HCT116 (cell line): ENCODE measurements around the gene INO80.

Source experiments
- EGR1 ChIP-seq: IDR thresholded peaks from 2 replicates; pipeline ENCODE4 v1.6.1; 2012; ENCODE audit warnings: low read depth
- ELF1 ChIP-seq: IDR thresholded peaks from 2 replicates; pipeline ENCODE4 v1.6.1; 2012; ENCODE audit warnings: low read depth, borderline replicate concordance
- EZH2phosphoT487 ChIP-seq: fragments of 200-600 bp; IDR thresholded peaks from 2 replicates; pipeline ENCODE4 v1.6.1; 2018; ENCODE audit warnings: antibody characterized with exemption, borderline replicate concordance
- FOSL1 ChIP-seq: IDR thresholded peaks from 2 replicates; pipeline ENCODE4 v1.6.1; 2012; ENCODE audit warnings: low read depth
- JUND ChIP-seq: IDR thresholded peaks from 2 replicates; pipeline ENCODE4 v1.6.1; 2012
- POLR2A ChIP-seq: IDR thresholded peaks from 2 replicates; pipeline ENCODE4 v1.7.0; 2011; ENCODE audit warnings: borderline replicate concordance; ENCODE audit not compliant: insufficient read depth, insufficient read length; ENCODE audit errors: extremely low read depth
- POLR2AphosphoS5 ChIP-seq: IDR thresholded peaks from 2 replicates; pipeline ENCODE4 v1.6.1; 2011; ENCODE audit warnings: mild to moderate bottlenecking, low read depth, low read length, moderate library complexity
- SIN3A ChIP-seq: IDR thresholded peaks from 2 replicates; pipeline ENCODE4 v1.6.1; 2012; ENCODE audit warnings: low read depth
- TCF7L2 ChIP-seq: IDR thresholded peaks from 2 replicates; pipeline ENCODE4 v1.7.0; 2011; ENCODE audit warnings: borderline replicate concordance, inconsistent platforms; ENCODE audit not compliant: insufficient read depth, insufficient read length; ENCODE audit errors: extremely low read depth
- YY1 ChIP-seq: IDR thresholded peaks from 2 replicates; pipeline ENCODE4 v1.6.1; 2011; ENCODE audit warnings: low read length, low read depth, moderate library complexity, mild to moderate bottlenecking; ENCODE audit not compliant: insufficient replicate concordance; ENCODE audit errors: extremely low read depth
- TF ChIP-seq, protein P1 (sequence below), 3 experiments: fragments of 200-600 bp in 1 of 3; sonication (generic) in 1 of 3; IDR thresholded peaks in 2 of 3; conservative IDR thresholded peaks in 1 of 3; 2 replicates each; pipeline ENCODE4 v1.5.1; 2012 to 2017; ENCODE audit warnings: low read depth in 2 of 3, low read length in 2 of 3, antibody characterized with exemption in 1 of 3, borderline replicate concordance in 1 of 3, control low read depth in 1 of 3, mild to moderate bottlenecking in 1 of 3, mixed read lengths in 1 of 3, mixed run types in 1 of 3, moderate library complexity in 1 of 3; ENCODE audit not compliant: insufficient read depth in 1 of 3
- TF ChIP-seq, protein P2 (sequence below): IDR thresholded peaks from 2 replicates; pipeline ENCODE4 v1.6.1; 2012

DNA sequence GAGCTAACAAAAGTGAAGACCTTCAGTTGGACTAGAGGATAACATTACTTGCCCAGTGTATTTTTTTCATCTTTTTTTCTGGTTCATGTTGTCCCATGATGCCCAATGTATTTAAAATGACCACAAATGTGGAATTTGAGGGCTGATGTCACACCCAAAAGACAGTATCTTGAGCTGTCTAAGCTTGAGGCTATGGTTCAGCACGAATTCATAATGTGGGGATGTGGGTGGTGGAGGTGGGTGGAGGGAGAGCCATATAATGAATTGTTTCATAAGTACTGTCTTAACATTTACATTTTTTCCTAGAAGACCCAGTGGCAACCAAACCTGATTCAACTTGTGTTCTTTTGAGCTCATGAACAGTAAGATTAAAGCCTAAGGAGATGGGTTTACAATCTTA, 125.3 kb downstream of the INO80 start:
- no peak for TF ChIP-seq ELF1
- TF ChIP-seq, protein P1, sequence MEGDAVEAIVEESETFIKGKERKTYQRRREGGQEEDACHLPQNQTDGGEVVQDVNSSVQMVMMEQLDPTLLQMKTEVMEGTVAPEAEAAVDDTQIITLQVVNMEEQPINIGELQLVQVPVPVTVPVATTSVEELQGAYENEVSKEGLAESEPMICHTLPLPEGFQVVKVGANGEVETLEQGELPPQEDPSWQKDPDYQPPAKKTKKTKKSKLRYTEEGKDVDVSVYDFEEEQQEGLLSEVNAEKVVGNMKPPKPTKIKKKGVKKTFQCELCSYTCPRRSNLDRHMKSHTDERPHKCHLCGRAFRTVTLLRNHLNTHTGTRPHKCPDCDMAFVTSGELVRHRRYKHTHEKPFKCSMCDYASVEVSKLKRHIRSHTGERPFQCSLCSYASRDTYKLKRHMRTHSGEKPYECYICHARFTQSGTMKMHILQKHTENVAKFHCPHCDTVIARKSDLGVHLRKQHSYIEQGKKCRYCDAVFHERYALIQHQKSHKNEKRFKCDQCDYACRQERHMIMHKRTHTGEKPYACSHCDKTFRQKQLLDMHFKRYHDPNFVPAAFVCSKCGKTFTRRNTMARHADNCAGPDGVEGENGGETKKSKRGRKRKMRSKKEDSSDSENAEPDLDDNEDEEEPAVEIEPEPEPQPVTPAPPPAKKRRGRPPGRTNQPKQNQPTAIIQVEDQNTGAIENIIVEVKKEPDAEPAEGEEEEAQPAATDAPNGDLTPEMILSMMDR (IDR thresholded peaks at IDR 0.05 in 2 of 3, conservative IDR thresholded peaks at IDR 0.05 in 1 of 3; ENCODE audit: borderline replicate concordance in 1 of 3, insufficient read depth in 1 of 3, low read depth in 2 of 3, low read length in 2 of 3), result no peak
- no peak for TF ChIP-seq TCF7L2
- no peak for TF ChIP-seq YY1
- TF ChIP-seq POLR2A, result no peak
- no peak for TF ChIP-seq EGR1
- no peak for TF ChIP-seq SIN3A
- TF ChIP-seq POLR2AphosphoS5, result no peak
- no peak for TF ChIP-seq JUND
- TF ChIP-seq EZH2phosphoT487, result no peak
- TF ChIP-seq, protein P2, sequence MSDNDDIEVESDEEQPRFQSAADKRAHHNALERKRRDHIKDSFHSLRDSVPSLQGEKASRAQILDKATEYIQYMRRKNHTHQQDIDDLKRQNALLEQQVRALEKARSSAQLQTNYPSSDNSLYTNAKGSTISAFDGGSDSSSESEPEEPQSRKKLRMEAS, result no peak
- TF ChIP-seq FOSL1, result no peak
